HG03039 (cell line): Measurements from ENCODE around the gene B9D2.

Experiments
- ATAC-seq: cut with Tn5 transposase; IDR thresholded peaks from one replicate; pipeline ENCODE4 v1.9.1; 2021; ENCODE audit warnings: mild to moderate bottlenecking, moderate library complexity; ENCODE audit not compliant: unreplicated experiment

Gene B9D2

DNA sequence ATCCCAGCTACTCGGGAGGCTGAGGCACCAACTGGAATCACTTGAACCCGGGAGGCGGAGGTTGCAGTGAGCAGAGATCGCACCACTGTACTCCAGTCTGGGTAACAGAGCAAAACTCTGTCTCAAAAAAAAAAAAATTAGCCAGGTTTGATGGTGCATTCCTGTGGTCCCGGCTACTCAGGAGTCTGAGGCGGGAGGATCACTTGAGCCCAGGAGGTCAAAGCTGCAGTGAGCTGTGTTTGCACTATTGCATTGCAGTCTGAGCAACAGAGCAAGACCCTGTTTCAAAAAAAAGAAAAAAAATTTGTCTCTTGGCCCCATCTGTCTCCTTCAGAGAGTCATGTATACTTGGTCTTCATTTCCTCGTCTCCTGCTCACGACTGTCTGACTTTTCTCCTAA, 52.3 kb downstream of the B9D2 start:
- ATAC-seq: no peak

DNA sequence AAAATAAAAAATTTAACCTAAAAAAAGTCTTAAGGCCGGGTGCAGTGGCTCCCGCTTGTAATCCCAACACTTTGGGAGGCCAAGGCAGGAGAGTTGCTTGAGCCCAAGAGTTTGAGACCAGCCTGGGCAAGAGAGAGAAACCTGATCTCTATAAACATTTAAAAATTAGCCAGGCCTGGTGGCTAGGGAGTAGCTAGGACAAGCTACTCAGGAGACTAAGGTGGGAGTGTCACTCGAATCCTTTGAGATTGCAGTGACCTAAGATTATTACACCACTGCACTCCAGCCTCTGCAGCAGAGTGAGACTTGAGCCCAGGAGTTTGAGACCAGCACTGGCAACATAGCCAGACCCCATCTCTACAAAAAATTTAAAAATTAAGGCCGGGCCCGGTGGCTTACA, 52.9 kb downstream of the B9D2 start:
- no peak for ATAC-seq

DNA sequence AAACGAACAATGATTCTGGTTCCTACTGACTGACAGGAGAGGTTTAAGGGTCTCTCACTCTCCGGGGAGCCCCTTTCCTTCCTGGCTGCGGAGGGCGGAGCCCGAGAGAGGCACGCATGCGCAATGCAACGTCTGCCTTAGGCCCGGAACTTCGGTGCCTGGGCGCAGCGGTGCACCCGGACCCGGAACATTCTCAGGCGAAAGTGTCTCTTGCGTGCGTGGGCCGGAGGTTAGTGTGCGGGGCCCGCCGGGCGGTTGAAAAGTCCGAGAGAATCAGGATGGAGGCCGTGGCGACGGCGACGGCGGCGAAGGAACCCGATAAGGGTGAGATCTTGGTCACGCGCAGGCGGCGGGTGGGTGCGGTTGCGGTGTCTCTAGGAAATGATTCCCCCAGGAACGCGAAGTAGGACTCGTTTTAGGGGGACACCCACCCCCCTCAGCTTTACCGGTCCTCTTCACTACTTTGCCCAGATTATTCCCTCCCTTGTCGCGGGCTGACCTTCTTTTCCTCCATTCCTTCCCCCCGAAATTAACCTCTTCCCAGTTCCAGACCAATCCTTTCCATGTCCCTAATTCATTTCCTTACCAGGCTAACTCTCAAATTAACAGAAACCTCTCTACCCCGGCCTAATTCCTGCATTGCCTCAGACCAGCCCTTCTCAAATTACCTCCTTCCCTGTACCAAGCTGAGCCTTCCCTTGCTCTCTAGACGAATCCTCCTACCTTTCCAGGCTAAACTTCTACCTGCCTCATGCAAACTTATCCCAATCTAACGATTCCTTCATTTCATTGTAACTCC, 53.7 kb downstream of the B9D2 start, which contains the start of gene CCDC97:
CCDC97 (plus strand) TSS at position 140 of the 799 bp plus-strand sequence; CDS start at position 279, 139 bp downstream.
- peak; percentile 59 for ATAC-seq

- ATAC-seq: no peak
Observed at GRCh38 chr19:41309180-41310032, 54.5 kb downstream of the B9D2 start.

- ATAC-seq: no peak
Observed at GRCh38 chr19:41308450-41309179, 55.3 kb downstream of the B9D2 start.

GRCh38 chr19:41307954-41308449, 55.9 kb downstream of the B9D2 start:
- ATAC-seq: no peak

DNA sequence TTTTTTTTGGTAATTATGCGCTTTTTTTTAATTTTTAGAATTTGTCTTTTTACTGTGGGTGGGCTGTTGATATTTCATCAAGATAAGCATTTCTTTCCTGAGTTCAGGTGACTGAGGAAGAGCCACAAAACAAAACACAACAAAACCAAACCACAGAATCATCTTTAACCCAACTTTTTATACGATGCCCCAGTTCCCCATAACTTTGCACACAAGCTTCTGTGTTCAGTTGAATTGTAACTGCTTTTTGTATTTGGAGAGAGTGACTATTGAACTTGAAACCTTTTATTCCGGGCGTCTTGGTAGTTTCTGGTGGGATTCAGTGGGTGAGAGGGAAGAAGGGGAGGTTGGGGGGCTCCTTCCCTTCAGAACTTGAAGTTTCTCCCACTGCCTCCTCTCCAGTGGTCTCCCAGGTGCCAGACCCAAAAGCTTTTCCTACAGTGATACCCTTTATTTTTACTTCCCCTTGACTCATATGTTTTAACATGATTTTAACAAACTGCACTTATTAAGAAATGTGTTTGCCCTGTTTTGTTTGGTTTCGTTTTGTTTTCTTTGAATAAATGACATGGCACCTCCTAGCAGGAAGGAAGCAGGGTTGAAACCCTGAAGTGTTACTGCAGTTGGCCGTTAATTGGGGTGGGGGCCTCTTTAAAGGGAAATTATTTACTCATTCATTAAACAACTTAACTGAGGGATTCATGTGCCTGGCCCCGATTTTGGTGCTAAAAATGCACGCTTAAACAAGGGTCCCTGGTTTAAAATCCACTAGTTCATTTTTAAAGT, 56.7 kb downstream of the B9D2 start:
- ATAC-seq: no peak

DNA sequence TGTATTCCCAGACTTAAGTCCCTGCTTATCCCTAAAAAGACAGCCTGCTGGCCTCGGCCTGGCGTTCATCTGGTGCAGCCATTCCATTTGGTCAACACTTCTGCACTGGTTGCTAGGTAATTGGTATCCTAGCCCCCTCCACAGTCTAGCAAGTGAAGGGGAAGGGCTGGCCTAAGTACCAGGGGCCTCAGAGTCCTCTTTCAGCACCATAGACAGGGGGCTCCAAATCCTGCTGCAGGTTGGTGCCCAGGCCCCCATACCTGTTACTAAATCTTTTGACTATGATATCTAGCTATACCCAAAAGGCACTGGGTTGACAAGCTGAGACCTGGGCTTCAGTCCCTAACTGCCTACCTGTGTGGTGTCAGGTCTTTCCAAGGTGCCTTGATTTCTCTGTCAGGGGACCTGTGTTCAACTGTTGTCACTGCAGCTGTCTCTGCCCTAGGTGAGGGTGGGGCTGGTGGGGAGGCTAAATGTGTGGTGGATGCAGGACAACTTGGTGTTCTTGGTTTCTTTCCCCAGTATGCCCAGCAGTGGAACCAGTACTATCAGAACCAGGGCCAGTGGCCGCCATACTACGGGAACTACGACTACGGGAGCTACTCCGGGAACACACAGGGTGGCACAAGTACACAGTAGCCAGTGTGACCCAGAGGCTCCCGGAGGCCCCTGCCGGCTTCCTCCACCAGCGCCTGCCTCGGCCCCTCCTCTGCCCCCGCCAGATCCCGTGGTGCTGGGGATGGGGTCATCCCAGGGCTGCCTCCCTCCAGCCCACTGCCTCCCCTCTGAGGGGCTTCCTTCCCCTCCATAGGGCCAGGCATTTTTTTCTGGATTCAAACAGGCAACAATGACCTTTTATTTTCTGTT, 57.8 kb downstream of the B9D2 start:
- no peak for ATAC-seq

- no peak for ATAC-seq
Observed at GRCh38 chr19:41304706-41305483, 59.1 kb downstream of the B9D2 start.
